Measurements from ENCODE around the gene BTBD16. TPM values are rescaled to one million over a fixed set of nuclear protein-coding genes. Genes with fewer than 3 reads are reported as not detected.

The BTBD16 gene
- total and polyA plus RNA-seq, 2 of the 13 experiments (the other 11 are each of a cell fraction or from before 2014, with no cell fraction given), result 5.0 to 11.9 TPM

DNA sequence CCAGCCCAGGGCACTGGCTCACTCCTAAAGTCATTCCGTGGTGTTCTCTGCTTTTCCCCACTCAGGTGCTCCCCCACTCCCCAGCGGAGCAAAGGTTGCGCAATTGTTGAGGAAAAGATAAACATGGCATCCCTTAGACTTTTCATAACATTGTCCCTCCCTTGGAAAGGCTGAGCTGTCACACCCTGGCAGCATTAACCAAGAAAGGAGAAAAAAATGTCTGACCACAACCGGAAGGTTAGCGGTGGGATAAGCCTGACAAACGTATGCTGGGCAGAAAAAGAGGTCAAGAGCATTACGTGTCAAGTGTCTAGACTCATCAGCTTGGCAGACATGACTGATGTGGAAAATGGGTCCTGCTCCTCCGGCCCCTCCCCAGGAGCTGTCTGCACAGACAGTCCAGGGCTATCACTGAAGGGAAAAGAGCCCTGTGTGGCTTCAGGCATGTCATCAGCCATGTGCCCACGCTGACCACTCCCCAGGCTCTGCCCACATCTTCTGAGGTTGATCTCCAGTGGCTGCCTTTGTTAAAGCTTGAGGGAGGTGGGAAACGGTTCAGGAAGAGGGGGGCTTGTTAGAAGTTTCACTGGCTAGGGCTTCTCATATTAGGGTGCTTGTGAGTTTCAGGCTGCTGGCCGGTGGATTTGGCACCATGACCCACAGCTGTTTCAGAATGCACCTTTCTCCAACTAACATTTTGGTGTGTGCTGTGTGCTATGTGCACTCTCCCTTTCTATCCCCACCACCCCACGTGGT lies 30.1 kb downstream of the BTBD16 start (continued):
- TF ChIP-seq, protein P1, sequence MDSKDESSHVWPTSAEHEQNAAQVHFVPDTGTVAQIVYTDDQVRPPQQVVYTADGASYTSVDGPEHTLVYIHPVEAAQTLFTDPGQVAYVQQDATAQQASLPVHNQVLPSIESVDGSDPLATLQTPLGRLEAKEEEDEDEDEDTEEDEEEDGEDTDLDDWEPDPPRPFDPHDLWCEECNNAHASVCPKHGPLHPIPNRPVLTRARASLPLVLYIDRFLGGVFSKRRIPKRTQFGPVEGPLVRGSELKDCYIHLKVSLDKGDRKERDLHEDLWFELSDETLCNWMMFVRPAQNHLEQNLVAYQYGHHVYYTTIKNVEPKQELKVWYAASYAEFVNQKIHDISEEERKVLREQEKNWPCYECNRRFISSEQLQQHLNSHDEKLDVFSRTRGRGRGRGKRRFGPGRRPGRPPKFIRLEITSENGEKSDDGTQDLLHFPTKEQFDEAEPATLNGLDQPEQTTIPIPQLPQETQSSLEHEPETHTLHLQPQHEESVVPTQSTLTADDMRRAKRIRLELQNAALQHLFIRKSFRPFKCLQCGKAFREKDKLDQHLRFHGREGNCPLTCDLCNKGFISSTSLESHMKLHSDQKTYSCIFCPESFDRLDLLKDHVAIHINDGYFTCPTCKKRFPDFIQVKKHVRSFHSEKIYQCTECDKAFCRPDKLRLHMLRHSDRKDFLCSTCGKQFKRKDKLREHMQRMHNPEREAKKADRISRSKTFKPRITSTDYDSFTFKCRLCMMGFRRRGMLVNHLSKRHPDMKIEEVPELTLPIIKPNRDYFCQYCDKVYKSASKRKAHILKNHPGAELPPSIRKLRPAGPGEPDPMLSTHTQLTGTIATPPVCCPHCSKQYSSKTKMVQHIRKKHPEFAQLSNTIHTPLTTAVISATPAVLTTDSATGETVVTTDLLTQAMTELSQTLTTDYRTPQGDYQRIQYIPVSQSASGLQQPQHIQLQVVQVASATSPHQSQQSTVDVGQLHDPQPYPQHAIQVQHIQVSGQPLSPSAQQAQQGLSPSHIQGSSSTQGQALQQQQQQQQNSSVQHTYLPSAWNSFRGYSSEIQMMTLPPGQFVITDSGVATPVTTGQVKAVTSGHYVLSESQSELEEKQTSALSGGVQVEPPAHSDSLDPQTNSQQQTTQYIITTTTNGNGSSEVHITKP (CRISPR knock-in tag; IDR thresholded peaks at IDR 0.05; ENCODE audit: low read depth), result peak; percentile 67; the same call in 1 of the 2 replicates
- peak; percentile 19 for TF ChIP-seq SKI (IDR thresholded peaks at IDR 0.05; ENCODE audit: partially characterized antibody)
- TF ChIP-seq, protein P2, sequence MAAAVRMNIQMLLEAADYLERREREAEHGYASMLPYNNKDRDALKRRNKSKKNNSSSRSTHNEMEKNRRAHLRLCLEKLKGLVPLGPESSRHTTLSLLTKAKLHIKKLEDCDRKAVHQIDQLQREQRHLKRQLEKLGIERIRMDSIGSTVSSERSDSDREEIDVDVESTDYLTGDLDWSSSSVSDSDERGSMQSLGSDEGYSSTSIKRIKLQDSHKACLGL (CRISPR knock-in tag; IDR thresholded peaks at IDR 0.05), result no peak
- TF ChIP-seq PPARG (CRISPR knock-in tag; conservative IDR thresholded peaks at IDR 0.05), result no peak
- TF ChIP-seq HOXD1 (CRISPR knock-in tag; IDR thresholded peaks at IDR 0.05), result no peak
- TF ChIP-seq, protein P3, sequence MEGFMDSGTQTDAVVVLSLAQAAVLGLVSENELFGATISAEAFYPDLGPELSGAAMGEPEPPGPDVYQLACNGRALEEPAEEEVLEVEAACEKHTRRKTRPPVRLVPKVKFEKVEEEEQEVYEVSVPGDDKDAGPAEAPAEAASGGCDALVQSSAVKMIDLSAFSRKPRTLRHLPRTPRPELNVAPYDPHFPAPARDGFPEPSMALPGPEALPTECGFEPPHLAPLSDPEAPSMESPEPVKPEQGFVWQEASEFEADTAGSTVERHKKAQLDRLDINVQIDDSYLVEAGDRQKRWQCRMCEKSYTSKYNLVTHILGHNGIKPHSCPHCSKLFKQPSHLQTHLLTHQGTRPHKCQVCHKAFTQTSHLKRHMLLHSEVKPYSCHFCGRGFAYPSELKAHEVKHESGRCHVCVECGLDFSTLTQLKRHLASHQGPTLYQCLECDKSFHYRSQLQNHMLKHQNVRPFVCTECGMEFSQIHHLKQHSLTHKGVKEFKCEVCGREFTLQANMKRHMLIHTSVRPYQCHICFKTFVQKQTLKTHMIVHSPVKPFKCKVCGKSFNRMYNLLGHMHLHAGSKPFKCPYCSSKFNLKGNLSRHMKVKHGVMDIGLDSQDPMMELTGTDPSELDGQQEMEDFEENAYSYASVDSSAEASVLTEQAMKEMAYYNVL (CRISPR knock-in tag; IDR thresholded peaks at IDR 0.05; ENCODE audit: borderline replicate concordance), result no peak
- TF ChIP-seq ARID2 (CRISPR knock-in tag; IDR thresholded peaks at IDR 0.05; ENCODE audit: borderline replicate concordance), result no peak
- TF ChIP-seq, protein P4, sequence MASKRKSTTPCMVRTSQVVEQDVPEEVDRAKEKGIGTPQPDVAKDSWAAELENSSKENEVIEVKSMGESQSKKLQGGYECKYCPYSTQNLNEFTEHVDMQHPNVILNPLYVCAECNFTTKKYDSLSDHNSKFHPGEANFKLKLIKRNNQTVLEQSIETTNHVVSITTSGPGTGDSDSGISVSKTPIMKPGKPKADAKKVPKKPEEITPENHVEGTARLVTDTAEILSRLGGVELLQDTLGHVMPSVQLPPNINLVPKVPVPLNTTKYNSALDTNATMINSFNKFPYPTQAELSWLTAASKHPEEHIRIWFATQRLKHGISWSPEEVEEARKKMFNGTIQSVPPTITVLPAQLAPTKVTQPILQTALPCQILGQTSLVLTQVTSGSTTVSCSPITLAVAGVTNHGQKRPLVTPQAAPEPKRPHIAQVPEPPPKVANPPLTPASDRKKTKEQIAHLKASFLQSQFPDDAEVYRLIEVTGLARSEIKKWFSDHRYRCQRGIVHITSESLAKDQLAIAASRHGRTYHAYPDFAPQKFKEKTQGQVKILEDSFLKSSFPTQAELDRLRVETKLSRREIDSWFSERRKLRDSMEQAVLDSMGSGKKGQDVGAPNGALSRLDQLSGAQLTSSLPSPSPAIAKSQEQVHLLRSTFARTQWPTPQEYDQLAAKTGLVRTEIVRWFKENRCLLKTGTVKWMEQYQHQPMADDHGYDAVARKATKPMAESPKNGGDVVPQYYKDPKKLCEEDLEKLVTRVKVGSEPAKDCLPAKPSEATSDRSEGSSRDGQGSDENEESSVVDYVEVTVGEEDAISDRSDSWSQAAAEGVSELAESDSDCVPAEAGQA (IDR thresholded peaks at IDR 0.05; ENCODE audit: low read depth), result no peak
- TF ChIP-seq, protein P4 (CRISPR knock-in tag; IDR thresholded peaks at IDR 0.05; ENCODE audit: borderline replicate concordance), result no peak
- TF ChIP-seq SRSF1 (optimal IDR thresholded peaks at IDR 0.05; ENCODE audit: low read depth, low read length), result no peak
- no peak for TF ChIP-seq ZNF33B (CRISPR knock-in tag; IDR thresholded peaks at IDR 0.05)
- TF ChIP-seq, protein P5, sequence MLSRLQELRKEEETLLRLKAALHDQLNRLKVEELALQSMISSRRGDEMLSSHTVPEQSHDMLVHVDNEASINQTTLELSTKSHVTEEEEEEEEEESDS (CRISPR knock-in tag; IDR thresholded peaks at IDR 0.05; ENCODE audit: borderline replicate concordance), result no peak
- TF ChIP-seq, protein P6, sequence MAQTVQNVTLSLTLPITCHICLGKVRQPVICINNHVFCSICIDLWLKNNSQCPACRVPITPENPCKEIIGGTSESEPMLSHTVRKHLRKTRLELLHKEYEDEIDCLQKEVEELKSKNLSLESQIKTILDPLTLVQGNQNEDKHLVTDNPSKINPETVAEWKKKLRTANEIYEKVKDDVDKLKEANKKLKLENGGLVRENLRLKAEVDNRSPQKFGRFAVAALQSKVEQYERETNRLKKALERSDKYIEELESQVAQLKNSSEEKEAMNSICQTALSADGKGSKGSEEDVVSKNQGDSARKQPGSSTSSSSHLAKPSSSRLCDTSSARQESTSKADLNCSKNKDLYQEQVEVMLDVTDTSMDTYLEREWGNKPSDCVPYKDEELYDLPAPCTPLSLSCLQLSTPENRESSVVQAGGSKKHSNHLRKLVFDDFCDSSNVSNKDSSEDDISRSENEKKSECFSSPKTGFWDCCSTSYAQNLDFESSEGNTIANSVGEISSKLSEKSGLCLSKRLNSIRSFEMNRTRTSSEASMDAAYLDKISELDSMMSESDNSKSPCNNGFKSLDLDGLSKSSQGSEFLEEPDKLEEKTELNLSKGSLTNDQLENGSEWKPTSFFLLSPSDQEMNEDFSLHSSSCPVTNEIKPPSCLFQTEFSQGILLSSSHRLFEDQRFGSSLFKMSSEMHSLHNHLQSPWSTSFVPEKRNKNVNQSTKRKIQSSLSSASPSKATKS (CRISPR knock-in tag; IDR thresholded peaks at IDR 0.05), result no peak

Measured in HepG2 (cell line).